Activated CD4-positive, CD25-positive, alpha-beta regulatory T cell treated with anti-CD3 and anti-CD28 coated beads, Interleukin-2, amount 50 U/mL, for 72 hours (primary cell): Measurements from ENCODE around the gene SLC26A1.
"Not testable (repeated sequence)": the region's sequence is repeated elsewhere in the genome, so short reads cannot be mapped to it uniquely, and the experiment has no call there.

ENCODE experiments used
- DNase-seq: peaks from one replicate; pipeline ENCODE4 v3.0.0; 2021

The SLC26A1 gene

DNA sequence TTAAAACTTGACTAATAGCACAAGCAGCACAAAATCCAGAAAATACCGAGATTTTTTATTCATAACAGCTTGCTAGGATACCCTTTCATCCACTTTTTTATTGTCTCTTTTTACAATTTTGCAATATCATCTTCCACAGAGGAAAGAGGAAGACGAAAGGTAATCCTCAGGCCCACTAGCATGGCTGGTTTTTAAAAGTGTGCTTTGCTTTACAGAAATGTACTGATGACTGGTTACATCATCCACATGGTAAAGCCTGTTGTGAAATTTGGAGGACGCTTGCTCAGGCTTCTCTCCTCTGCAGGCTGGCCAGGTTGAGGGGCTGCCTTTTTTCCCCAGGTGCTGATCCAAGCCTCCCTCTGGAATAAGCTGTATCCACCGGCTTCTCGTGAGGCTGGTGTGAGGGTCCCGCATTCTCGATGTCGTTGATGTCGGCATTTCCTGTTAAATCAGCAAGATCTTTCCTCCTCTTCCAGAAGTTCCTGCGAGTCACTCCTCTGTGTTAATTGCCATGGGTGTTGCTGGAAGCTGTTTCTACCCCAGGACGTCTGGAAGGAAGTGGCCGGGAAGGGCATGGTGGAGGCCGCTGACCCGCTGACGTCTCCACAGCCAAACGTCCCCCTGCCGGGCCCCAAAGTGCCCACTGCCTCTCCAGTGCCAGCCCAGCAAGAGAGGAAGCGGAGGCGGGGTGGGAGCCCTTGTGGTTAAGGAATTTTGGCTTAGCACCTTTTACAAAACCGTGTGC lies 14.1 kb downstream of the SLC26A1 start:
- DNase-seq = no peak

DNA sequence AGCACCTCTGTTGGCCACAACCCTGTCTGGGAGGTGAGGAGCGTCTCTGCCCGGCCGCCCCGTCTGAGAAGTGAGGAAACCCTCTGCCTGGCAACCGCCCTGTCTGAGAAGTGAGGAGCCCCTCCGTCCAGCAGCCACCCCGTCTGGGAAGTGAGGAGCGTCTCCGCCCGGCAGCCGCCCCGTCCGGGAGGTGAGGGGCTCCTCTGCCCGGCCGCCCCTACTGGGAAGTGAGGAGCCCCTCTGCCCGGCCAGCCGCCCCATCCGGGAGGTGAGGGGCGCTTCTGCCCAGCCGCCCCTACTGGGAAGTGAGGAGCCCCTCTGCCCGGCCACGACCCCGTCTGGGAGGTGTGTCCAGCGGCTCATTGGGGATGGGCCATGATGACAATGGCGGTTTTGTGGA lies 17.2 kb downstream of the SLC26A1 start:
- not testable (repeated sequence) for DNase-seq

- DNase-seq = no peak
These were observed 18.5 kb downstream of the SLC26A1 start for GRCh38 chr4:974668-975067.

- peak; percentile 90 for DNase-seq
These were observed 19.5 kb downstream of the SLC26A1 start, which contains the start of gene DGKQ for GRCh38 chr4:973431-974397. Gene DGKQ, minus strand, starts transcription at chr4:973569. Its CDS starts 87 bp downstream, at chr4:973482.

GRCh38 chr4:972651-973424 lies 20.4 kb downstream of the SLC26A1 start:
- DNase-seq = peak; percentile 61

- DNase-seq = no peak
These were observed 21.3 kb downstream of the SLC26A1 start for GRCh38 chr4:971666-972500.

- DNase-seq = no peak
These were observed 22.2 kb downstream of the SLC26A1 start for GRCh38 chr4:970854-971520.

DNA sequence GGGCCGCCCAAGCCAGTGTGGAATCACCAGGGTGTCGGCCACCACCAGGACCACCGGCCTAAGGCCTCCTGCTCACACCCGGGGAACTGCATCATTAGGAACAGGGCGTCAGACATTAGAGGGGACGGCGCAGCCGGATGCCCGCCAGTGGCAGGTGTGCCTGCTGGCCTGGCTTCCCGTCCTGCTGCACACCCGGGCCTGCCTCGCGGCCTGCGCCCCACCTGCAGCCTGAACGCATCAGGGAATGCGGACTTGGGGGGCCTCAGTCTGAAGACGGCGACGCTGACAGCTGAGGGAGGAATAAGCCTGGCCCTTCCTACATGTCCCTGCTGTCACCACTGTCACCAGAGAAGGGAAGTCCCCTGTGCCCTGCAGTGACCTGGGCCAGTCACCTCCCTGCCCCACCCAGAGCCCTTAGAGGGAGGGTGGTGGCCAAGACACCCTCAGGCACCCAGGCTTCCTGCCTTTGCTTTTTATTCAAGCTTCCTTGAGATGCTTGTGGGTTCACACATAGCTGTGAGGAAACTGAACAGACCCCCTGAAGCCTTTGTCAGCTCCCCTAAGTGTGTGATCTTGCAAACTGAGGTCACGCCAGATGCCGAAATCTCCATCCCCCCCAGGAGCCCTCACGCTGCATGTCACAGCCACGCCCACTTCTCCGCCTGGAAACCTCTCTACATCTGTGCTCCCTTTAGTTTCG lies 23.0 kb downstream of the SLC26A1 start:
- no peak for DNase-seq

DNA sequence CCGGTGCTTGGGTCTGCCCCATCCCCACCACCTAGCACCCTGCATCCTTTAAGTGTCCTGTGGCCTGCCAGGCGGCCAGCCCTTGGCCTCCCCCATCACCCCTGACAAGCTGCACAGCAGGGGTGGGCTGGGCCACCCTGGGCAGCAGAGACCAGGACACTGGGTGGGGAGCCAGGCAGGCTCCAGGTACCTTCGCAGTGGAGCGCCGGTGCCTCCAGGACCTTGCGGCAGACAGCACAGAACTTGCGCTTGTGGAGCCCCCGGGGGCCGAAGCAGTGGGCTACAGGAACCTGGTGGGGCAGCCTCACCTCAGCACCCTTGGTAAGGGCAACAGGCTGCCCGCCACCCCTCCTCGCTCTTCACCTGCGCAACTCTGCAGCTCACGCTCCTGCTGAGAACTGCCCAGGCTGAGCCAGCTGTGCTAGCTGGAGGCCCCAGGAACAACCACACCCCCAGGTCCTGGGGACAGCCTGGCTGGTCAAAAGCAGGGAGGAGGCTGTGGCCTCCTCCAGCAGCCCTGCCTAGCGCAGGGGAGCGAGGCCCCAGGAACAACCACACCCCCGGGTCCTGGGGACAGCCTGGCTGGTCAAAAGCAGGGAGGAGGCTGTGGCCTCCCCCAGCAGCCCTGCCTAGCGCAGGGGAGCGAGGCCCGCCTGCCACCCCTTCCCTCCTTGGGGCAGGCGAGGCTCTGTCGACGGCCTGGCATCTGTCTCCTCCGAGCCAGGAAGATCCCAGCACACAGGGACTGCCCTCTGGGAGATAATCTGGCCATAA lies 24.4 kb downstream of the SLC26A1 start:
- DNase-seq = no peak

- DNase-seq = no peak
These were observed 25.0 kb downstream of the SLC26A1 start for GRCh38 chr4:968221-968620.

DNA sequence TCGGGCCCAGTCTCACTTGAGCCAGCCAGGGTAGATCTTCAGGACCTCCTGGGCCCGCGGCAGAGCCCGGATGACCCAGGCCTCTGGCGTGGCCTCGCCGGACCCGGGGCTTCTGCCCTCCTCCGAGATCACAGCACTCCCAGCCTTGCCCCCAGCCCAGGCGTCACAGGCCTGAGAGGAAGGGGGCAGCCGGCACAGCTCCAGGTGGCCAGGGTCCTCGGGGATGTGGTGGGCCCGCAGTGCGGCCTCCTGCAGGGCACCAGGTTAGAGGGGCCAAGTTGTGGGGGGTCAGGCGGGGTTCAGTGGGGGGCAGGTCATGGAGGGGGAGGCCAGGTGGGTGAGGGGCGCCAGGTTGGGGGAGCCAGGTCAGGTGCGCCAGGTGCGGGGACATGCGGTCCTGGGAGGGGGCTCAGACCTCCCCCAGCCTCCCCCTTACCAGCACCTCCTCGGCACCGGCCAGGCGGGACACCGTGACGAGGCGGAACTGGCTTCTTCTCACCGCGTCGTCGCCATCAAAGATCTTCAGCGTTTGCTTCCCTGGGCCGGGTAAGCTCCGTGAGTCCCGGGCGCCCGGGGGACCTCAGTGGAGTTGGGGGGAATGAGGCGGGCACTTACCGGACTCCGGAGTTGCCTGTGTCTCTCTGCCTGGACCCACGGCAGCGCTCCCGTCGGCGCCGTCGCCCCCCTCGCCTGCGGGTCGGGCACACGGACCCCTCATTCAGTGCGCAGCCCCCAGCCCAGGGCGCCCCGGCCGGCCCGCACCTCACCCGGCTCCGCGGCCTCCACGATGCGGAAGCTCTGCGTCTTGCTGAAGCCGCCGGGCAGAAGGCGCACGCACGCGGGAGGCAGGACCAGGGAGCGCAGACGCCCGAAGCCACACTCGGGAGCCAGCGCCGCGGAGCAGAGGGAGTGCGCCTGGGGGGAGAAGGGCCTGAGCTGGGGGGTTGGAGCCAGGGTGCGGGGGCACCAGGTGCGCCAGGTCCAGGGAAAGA lies 25.8 kb downstream of the SLC26A1 start:
- DNase-seq = no peak

DNA sequence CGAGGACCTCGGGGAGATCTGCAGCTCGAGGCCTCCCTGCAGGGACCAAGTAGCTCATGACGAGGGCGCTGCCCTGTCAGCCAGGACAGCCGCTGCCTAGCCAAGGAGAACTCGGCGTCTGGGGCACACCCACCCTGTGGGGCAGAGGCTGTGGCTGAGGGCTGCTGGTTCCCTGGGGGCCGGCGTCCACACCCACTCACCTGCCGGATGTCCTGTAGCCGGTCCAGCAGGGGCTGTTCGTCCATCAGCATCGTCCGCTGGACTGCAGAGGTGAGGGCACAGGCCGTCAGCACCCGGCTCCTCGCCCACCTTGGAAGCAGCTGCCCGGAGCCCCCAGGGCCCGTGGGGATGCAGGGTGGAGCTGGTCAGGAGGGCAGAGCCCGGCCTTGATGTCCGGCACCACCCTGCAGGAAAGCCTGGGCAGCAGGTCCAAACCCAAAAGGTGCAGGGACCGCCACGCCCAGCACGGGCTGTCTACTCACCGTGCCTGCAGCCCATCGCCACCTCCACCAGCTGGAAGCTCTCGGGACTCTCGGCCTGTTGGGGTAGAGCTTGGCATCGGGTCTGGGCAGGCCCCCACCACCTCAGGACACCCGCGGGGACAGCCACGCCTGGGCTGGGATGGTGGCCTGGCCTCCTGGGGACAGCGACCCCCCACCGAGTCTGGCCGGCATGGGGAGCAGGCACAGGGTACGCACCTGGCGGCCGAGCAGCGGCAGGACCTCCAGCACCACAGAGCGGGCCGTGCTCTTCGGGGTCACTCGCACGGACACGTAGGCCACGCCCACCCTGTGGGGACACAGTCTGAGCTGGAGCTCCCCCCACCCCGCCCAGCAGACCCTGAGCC lies 26.7 kb downstream of the SLC26A1 start:
- no peak for DNase-seq

- DNase-seq = no peak
These were observed 27.5 kb downstream of the SLC26A1 start for GRCh38 chr4:965766-966134.

DNA sequence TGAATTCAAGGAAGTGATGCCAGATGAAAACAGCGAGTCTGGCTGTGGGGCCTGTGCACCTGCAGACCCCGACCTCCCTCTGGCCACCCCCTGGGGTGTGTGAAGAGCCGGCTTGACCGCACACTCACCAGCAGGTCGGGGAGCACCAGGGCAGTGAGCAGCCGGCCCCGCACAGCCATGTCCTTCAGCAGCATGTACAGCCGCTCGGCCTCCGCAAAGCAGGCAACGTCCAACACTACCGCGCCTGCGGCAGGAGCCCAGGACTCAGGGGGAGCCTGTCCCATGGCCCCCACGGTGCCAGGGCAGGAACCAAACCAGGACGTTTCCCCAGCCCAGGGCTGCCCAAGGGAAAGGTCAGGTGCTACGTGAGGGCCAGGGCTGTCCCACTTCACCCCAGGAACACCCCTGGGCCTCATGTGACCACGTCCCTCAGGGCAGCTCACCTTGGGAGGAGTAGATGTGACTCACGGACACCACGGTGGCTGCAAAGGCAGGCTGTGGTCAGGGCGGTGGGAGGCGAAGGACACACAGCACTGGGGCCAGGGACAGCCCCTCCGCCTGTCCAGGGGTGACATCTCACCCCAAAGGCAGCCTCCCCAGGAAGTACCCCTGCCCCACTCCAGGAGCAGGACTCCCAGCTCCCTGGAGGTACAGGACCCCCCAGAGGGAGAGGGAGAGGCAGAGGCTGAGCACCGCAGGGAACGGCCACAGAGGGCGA lies 28.0 kb downstream of the SLC26A1 start:
- no peak for DNase-seq

DNA sequence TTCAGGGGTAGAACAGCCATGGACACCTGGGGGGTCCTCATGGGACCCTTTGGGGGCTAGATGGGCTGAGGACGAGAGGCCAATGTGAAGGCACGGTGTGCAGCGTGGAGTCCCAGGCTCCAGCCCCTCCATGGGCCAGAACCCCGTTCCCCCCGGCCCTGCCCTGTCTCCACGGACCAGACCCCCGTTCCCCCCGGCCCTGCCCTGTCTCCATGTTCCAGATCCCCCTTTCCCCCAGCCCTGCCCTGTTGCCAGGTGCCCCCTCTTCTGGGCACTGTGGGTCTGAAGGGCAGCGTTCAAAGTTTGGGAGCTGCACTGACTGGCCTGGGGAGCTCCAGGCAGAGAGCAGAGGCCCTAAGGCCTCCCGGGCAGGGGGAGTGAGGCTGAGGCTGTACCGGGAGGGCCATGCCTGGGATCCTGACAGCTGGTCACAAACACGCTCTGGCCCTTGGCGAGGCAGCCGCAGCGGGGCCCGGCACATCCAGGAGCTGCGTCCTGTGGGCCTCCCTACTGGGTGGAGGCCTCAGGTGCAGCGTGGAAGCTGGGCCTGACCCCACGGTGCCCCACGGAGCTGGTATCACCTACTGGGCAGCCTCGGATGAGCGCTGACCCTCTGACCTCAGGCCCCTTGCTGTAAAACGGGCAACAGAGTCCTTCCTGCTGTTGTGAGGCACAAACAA lies 28.7 kb downstream of the SLC26A1 start:
- DNase-seq = no peak
